PFSK-1 (cell line): Measurements from ENCODE around the gene CCDC188.

Experiments used
- FOXP2 ChIP-seq: optimal IDR thresholded peaks from 2 replicates; pipeline ENCODE3; 2011; ENCODE audit warnings: borderline replicate concordance, control low read depth, inconsistent platforms; ENCODE audit not compliant: insufficient read depth; ENCODE audit errors: extremely low read length, extremely low read depth
- POLR2AphosphoS5 ChIP-seq: IDR thresholded peaks from 2 replicates; pipeline ENCODE4 v1.6.1; 2012; ENCODE audit warnings: low read depth, mild to moderate bottlenecking, control low read depth, low read length, moderate library complexity
- SIN3A ChIP-seq: IDR thresholded peaks from 2 replicates; pipeline ENCODE4 v1.6.1; 2012; ENCODE audit warnings: mild to moderate bottlenecking, low read length, moderate library complexity, borderline replicate concordance; ENCODE audit not compliant: insufficient read depth
- TAF1 ChIP-seq: IDR thresholded peaks from 2 replicates; pipeline ENCODE4 v1.6.1; 2012; ENCODE audit warnings: low read length, control low read depth, borderline replicate concordance; ENCODE audit not compliant: insufficient read depth
- TF ChIP-seq, protein P1 (sequence below), 2 experiments: IDR thresholded peaks; 2 replicates each; pipeline versions ENCODE4 v1.6.1 to v1.8.0; 2011 to 2012; ENCODE audit warnings: low read depth in 2 of 2, low read length in 2 of 2, control low read depth in 1 of 2, inconsistent platforms in 1 of 2, mild to moderate bottlenecking in 1 of 2, moderate library complexity in 1 of 2; ENCODE audit not compliant: insufficient read depth in 1 of 2

DNA sequence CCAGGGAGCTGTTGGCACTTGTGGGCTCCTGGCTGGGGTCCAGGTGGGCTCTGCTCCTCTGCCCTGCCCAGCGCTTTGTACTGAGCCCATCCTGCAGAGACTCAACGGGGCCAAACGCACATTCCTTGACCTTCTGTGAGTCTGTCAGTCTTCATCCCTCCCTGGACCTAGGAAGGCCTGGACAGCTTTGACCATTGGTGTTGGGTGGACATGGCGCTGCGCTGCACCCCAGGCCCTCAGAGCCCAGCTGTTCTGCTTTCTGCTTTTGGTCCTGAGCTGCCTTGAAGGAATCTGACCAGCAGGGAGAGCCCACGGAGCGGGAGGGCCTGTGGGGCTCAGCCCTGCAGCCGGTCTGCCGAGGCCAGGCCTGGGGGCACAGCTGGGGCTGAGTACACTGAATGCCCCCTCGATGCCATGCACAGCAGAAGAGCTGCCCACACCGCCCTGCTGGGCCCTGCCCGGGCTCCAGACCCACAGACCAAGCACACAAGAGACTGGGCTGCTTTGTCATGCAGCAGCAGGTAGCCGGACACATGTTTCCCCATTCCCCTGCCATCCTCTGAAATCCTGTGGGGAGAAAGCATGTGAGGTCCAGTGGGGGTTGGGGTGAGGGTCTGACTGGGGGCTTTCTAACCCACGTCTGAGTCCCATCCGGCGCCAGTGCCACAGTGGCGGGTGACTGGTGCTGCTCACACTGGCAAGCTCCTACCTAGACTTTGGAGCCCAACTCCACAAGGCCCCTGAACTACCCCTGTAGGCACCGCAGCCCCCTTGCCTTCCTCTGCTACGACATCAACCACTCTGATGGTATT is 24.1 kb upstream of the CCDC188 start:
- TF ChIP-seq, protein P1, sequence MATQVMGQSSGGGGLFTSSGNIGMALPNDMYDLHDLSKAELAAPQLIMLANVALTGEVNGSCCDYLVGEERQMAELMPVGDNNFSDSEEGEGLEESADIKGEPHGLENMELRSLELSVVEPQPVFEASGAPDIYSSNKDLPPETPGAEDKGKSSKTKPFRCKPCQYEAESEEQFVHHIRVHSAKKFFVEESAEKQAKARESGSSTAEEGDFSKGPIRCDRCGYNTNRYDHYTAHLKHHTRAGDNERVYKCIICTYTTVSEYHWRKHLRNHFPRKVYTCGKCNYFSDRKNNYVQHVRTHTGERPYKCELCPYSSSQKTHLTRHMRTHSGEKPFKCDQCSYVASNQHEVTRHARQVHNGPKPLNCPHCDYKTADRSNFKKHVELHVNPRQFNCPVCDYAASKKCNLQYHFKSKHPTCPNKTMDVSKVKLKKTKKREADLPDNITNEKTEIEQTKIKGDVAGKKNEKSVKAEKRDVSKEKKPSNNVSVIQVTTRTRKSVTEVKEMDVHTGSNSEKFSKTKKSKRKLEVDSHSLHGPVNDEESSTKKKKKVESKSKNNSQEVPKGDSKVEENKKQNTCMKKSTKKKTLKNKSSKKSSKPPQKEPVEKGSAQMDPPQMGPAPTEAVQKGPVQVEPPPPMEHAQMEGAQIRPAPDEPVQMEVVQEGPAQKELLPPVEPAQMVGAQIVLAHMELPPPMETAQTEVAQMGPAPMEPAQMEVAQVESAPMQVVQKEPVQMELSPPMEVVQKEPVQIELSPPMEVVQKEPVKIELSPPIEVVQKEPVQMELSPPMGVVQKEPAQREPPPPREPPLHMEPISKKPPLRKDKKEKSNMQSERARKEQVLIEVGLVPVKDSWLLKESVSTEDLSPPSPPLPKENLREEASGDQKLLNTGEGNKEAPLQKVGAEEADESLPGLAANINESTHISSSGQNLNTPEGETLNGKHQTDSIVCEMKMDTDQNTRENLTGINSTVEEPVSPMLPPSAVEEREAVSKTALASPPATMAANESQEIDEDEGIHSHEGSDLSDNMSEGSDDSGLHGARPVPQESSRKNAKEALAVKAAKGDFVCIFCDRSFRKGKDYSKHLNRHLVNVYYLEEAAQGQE (IDR thresholded peaks at IDR 0.05; ENCODE audit: insufficient read depth in 1 of 2, low read depth in 2 of 2, low read length in 2 of 2): no peak
- TF ChIP-seq POLR2AphosphoS5 (no peak), TAF1 (no peak), FOXP2 (no peak), SIN3A (no peak)
